Stimulated activated CD4-positive, alpha-beta T cell treated with anti-CD3 and anti-CD28 coated beads, TNF-alpha, amount 100 ng/mL, for 4 hours (primary cell): ENCODE data around the gene TNFAIP8.

Experiments used
- DNase-seq, 3 experiments: peaks; one replicate each; pipeline ENCODE4 v3.0.0-alpha.2; 2020; ENCODE audit warnings: low read depth in 3 of 3

TNFAIP8 gene

GRCh38 chr5:119367502-119368237, 11.9 kb downstream of the TNFAIP8 start:
- DNase-seq, result no peak

GRCh38 chr5:119368238-119368630, 12.4 kb downstream of the TNFAIP8 start:
- peak in 2 of 3 experiments; percentile 30 to 52 for DNase-seq

GRCh38 chr5:119370486-119370885, 14.7 kb downstream of the TNFAIP8 start:
- no peak for DNase-seq

- DNase-seq, result no peak
Measured at GRCh38 chr5:119371146-119371545, 15.3 kb downstream of the TNFAIP8 start.

GRCh38 chr5:119373449-119373858, 17.6 kb downstream of the TNFAIP8 start:
- DNase-seq, result no peak

- DNase-seq, result no peak
Measured at GRCh38 chr5:119374901-119375300, 19.1 kb downstream of the TNFAIP8 start.

GRCh38 chr5:119377066-119377465, 21.2 kb downstream of the TNFAIP8 start:
- no peak for DNase-seq

GRCh38 chr5:119378075-119378700, 22.4 kb downstream of the TNFAIP8 start:
- no peak for DNase-seq

GRCh38 chr5:119379096-119379495, 23.3 kb downstream of the TNFAIP8 start:
- no peak for DNase-seq

GRCh38 chr5:119379942-119380547, 24.2 kb downstream of the TNFAIP8 start:
- no peak for DNase-seq

GRCh38 chr5:119382169-119382568, 26.4 kb downstream of the TNFAIP8 start:
- DNase-seq, result no peak

- no peak for DNase-seq
Measured at GRCh38 chr5:119383008-119383407, 27.2 kb downstream of the TNFAIP8 start.

GRCh38 chr5:119385136-119385535, 29.3 kb downstream of the TNFAIP8 start:
- DNase-seq, result no peak

GRCh38 chr5:119385536-119386128, 29.8 kb downstream of the TNFAIP8 start:
- no peak for DNase-seq

- no peak for DNase-seq
Measured at GRCh38 chr5:119386596-119387344, 31.0 kb downstream of the TNFAIP8 start.

GRCh38 chr5:119387945-119388618, 32.3 kb downstream of the TNFAIP8 start:
- DNase-seq, result no peak

GRCh38 chr5:119388619-119389190, 32.9 kb downstream of the TNFAIP8 start:
- DNase-seq, result no peak

- no peak for DNase-seq
Measured at GRCh38 chr5:119389288-119390030, 33.6 kb downstream of the TNFAIP8 start.

GRCh38 chr5:119390404-119390803, 34.6 kb downstream of the TNFAIP8 start:
- no peak for DNase-seq

- DNase-seq, result no peak
Measured at GRCh38 chr5:119393201-119393691, 37.4 kb downstream of the TNFAIP8 start.
